Stimulated activated CD4-positive, alpha-beta T cell treated with anti-CD3 and anti-CD28 coated beads, Interleukin-4, amount 100 ng/mL, for 4 hours (primary cell): ENCODE measurements around the gene SLC30A3.

Source experiments
- DNase-seq, 2 experiments: peaks; one replicate each; pipeline ENCODE4 v3.0.0-alpha.2; 2020

Gene SLC30A3

GRCh38 chr2:27256855-27257454, 5.9 kb downstream of the SLC30A3 start:
- DNase-seq = no peak

GRCh38 chr2:27255660-27256059, 7.2 kb downstream of the SLC30A3 start:
- no peak for DNase-seq

- no peak for DNase-seq
Measured at GRCh38 chr2:27255187-27255586, 7.7 kb downstream of the SLC30A3 start.

- DNase-seq = no peak
Measured at GRCh38 chr2:27251766-27252165, 11.1 kb downstream of the SLC30A3 start.

GRCh38 chr2:27250652-27251379, 12.0 kb downstream of the SLC30A3 start:
- no peak for DNase-seq

- peak; percentile 28 to 46 for DNase-seq
Measured at GRCh38 chr2:27249891-27250651, 12.8 kb downstream of the SLC30A3 start.

- no peak for DNase-seq
Measured at GRCh38 chr2:27249159-27249890, 13.5 kb downstream of the SLC30A3 start.

GRCh38 chr2:27247893-27248292, 15.0 kb downstream of the SLC30A3 start:
- DNase-seq = no peak

GRCh38 chr2:27245626-27246025, 17.2 kb downstream of the SLC30A3 start:
- DNase-seq = no peak

GRCh38 chr2:27245116-27245515, 17.7 kb downstream of the SLC30A3 start:
- DNase-seq = no peak

GRCh38 chr2:27243391-27244130, 19.3 kb downstream of the SLC30A3 start:
- DNase-seq = no peak

- DNase-seq = no peak
Measured at GRCh38 chr2:27242614-27242951, 20.3 kb downstream of the SLC30A3 start.

GRCh38 chr2:27241761-27242613, 20.9 kb downstream of the SLC30A3 start:
- DNase-seq = no peak

- no peak for DNase-seq
Measured at GRCh38 chr2:27240406-27240805, 22.4 kb downstream of the SLC30A3 start.

- DNase-seq = no peak
Measured at GRCh38 chr2:27238976-27239375, 23.9 kb downstream of the SLC30A3 start.

GRCh38 chr2:27237341-27237945, 25.4 kb downstream of the SLC30A3 start:
- DNase-seq = no peak

GRCh38 chr2:27236626-27237025, 26.2 kb downstream of the SLC30A3 start:
- DNase-seq = no peak

- DNase-seq = no peak
Measured at GRCh38 chr2:27236136-27236535, 26.7 kb downstream of the SLC30A3 start.

GRCh38 chr2:27233341-27233740, 29.5 kb downstream of the SLC30A3 start:
- DNase-seq = no peak

- DNase-seq = no peak
Measured at GRCh38 chr2:27231921-27232320, 30.9 kb downstream of the SLC30A3 start.

- no peak for DNase-seq
Measured at GRCh38 chr2:27227501-27227900, 35.3 kb downstream of the SLC30A3 start.
